Peyer's patch (tissue), 4 donors: Measurements from ENCODE around the gene DNAJC19.

Experiments used
- CTCF ChIP-seq, 6 experiments: fragments of 450-650 bp in 4 of 6; fragments of 200-600 bp in 2 of 6; sonication (generic) in 1 of 6; IDR thresholded peaks; one replicate each; pipeline ENCODE4 v1.5.1; 2017 to 2019; ENCODE audit warnings: antibody characterized with exemption in 6 of 6, mild to moderate bottlenecking in 3 of 6, moderate library complexity in 1 of 6
- POLR2A ChIP-seq, 2 donors: fragments of 450-650 bp; IDR thresholded peaks; one replicate each; pipeline ENCODE4 v1.5.1; 2017; ENCODE audit warnings: antibody characterized with exemption in 2 of 2, mild to moderate bottlenecking in 2 of 2, moderate library complexity in 2 of 2

- no peak for TF ChIP-seq CTCF (IDR thresholded peaks at IDR 0.05)
- no peak for TF ChIP-seq POLR2A (IDR thresholded peaks at IDR 0.05)
Observed at GRCh38 chr3:180996415-180996932, 6.9 kb upstream of the DNAJC19 start.
